AG09309 (cell line): ENCODE data around the gene HEG1.
"Not testable (repeated sequence)": the region's sequence is repeated elsewhere in the genome, so short reads cannot be mapped to it uniquely, and the experiment has no call there.

Experiments used
- DNase-seq: peaks from one replicate; pipeline ENCODE4 v3.0.0-alpha.2; 2010; ENCODE audit warnings: low read depth
- H3K4me3 ChIP-seq: 2 replicates; pipeline ENCODE4 v1.5.1; 2011; ENCODE audit warnings: mild to moderate bottlenecking, low read depth, low read length, moderate library complexity; ENCODE audit not compliant: control insufficient read depth
- TF ChIP-seq, protein P1 (sequence below): IDR thresholded peaks from 2 replicates; pipeline ENCODE4 v1.5.1; 2011; ENCODE audit warnings: mild to moderate bottlenecking, low read depth, low read length, inconsistent platforms; ENCODE audit not compliant: insufficient read depth, control insufficient read depth; ENCODE audit errors: missing control alignments

HEG1 gene

DNA sequence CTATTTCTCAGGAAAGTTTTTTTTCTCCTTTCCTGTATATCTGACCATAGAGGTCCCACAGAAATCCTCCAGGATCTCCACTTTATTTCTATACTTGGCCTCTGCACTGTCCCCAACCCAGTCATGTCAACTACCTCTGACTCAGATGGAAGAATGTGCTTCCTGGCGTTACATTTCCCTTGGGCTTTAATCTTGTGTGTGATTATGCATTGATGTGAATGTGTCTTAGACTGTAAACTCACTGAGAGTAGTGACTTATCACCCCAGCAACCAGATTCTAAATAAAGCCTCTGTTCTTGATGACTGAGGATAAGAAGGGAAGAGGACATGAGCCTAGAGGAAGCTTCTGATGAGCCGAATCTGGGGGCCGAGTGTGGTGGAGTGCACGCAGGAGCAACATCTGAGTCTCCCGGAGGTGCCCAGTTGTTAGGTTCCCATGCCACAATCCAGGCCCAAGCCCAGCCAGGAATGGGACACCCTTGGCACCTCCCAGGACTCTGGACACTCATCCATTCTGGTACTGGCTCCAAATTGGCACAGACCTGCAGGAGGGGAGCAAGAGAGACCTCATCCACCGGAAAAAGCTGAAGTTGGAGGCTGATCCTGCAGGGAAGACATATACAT is 32.1 kb upstream of the HEG1 start:
- TF ChIP-seq, protein P1, sequence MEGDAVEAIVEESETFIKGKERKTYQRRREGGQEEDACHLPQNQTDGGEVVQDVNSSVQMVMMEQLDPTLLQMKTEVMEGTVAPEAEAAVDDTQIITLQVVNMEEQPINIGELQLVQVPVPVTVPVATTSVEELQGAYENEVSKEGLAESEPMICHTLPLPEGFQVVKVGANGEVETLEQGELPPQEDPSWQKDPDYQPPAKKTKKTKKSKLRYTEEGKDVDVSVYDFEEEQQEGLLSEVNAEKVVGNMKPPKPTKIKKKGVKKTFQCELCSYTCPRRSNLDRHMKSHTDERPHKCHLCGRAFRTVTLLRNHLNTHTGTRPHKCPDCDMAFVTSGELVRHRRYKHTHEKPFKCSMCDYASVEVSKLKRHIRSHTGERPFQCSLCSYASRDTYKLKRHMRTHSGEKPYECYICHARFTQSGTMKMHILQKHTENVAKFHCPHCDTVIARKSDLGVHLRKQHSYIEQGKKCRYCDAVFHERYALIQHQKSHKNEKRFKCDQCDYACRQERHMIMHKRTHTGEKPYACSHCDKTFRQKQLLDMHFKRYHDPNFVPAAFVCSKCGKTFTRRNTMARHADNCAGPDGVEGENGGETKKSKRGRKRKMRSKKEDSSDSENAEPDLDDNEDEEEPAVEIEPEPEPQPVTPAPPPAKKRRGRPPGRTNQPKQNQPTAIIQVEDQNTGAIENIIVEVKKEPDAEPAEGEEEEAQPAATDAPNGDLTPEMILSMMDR, result no peak
- H3K4me3 ChIP-seq, result no peak overlapping the region
- no peak for DNase-seq

DNA sequence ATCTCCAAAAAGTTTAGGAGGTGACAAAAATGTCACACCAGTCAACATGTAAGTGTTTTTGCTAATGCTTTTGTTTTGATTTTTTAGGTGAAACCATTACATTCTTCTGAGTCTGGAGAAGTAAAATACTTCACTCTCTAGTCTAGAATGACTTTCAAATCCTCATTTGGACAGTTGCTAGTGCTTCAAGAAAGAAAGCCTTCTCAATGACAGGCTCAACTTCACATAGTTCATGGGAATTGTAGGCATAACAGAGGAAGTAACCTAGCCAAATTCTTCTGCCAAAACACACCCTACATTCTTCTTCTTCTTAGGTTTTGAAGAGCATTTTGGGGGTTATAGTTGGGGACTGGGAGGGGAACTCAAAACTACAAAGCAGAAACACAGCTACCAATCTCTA is 29.4 kb upstream of the HEG1 start:
- TF ChIP-seq, protein P1, result no peak
- no peak for DNase-seq
- no peak overlapping the region for H3K4me3 ChIP-seq

DNA sequence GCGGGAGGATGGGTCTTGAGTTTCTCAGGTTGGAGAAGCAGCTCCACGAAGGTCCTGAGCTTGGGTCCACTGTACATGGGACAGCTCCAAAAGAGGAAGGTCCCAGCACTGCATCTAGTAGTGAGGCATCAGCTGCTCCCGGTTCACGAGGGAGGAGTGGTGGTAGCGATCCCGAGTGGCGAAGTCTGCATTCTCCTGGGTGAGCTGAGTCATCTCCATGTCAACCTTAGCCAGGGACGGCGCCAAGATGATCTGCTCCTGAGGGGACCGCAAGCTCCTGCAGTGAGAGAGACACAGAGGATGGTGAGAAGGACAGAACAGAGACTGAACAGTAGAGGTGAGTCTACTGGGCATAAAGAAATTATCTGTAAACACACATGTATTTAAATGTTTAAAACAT is 28.0 kb upstream of the HEG1 start:
- TF ChIP-seq, protein P1, result no peak
- DNase-seq, result no peak
- H3K4me3 ChIP-seq, result no peak overlapping the region

DNA sequence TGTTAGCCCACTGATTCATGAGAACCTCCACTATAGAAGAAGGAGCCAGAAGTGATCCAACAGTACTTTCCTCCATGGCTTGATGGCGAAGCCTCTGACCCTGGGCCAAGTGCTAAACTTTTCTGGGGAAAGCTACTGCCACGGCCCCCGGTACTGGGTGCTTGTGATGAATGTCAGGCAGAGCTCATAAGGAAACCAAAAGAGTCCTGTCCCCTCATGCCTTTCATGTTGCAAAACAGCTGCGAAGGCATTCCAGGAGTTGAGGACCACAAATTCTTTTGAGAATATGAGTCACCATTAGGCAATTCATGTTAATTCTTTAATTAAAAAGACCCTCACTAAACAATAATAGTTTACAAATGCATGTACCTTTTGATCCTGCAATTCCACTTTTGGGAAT is 26.5 kb upstream of the HEG1 start:
- DNase-seq, result not testable (repeated sequence)

DNA sequence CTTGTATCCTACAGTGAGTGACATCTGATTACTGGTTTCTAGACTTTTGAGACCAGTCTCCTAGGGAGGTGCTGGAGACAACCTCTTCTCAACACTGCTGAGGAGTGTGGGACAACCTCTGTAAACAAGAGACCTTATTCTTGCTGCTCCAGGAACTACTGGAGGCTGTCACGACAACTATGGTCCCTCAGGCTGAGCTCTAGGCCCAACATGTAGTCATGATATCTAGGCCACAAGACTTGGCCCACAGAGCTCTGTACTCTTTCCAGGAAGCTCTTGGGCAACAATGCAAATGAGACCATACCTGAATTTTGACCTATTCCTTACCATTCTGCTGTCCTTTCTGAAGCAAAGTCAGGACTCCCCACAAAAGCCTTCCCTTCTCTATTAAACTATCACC is 24.3 kb upstream of the HEG1 start:
- DNase-seq, result no peak
- H3K4me3 ChIP-seq, result no peak overlapping the region
- TF ChIP-seq, protein P1, result no peak

More for the DNA sequence above, 26.5 kb upstream of the HEG1 start:
- not testable (repeated sequence) for H3K4me3 ChIP-seq

DNA sequence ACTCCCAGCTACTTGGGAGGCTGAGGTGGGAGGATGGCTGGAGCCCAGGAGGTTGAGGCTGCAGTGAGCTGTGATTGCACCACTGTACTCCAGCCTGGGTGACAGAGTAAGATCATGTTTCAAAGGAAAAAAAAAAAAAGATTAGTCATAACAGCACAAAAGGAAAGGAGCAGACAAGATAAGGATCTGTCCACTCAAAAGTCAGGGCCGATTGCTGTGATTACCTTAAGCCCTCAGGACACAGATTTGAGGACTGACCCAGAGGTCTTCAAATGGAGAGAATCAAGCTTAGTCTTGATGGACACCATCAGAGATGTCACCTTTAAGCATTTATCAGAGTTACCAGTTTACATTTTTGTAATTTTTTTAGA is 23.9 kb upstream of the HEG1 start:
- TF ChIP-seq, protein P1, result no peak
- no peak overlapping the region for H3K4me3 ChIP-seq
- no peak for DNase-seq

DNA sequence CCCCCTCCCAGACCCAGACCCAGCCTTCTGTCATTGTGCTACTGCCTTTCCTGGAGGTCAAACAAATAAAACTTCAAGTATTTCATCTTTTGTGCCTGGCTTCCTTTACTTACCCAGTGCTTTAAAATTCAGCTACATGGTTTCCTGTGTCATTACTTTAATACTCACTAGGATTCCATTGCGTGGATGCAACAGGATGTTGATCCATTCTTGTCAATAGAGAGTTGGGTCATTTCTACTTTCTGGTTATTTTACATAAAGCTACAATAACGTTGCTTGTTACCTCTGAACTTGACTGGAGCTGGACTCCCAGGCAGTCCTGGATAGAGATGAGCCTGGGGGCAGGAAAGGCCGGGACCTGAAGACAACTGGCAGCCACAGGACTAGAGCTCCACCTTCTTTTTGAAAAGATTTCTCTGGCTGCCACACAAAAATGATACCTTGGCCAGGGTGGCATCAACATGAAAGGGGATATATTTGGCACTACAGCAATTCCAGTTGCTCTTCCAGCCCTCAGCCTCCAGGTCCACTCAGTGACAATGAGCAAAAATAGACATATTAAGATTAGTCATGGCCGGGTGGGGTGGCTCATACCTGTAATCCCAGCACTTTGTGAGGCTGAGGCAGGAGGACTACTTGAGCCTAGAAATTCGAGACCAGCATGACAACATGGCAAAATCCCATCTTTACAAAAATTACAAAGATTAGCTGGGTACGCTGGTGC is 23.3 kb upstream of the HEG1 start:
- H3K4me3 ChIP-seq, result no peak overlapping the region
- TF ChIP-seq, protein P1, result no peak
- no peak for DNase-seq
